ENCODE measurements around the gene SGSH.
A peak's percentile ranks its signal among the peaks of the same experiment; 100 is the strongest.

The SGSH gene

DNA sequence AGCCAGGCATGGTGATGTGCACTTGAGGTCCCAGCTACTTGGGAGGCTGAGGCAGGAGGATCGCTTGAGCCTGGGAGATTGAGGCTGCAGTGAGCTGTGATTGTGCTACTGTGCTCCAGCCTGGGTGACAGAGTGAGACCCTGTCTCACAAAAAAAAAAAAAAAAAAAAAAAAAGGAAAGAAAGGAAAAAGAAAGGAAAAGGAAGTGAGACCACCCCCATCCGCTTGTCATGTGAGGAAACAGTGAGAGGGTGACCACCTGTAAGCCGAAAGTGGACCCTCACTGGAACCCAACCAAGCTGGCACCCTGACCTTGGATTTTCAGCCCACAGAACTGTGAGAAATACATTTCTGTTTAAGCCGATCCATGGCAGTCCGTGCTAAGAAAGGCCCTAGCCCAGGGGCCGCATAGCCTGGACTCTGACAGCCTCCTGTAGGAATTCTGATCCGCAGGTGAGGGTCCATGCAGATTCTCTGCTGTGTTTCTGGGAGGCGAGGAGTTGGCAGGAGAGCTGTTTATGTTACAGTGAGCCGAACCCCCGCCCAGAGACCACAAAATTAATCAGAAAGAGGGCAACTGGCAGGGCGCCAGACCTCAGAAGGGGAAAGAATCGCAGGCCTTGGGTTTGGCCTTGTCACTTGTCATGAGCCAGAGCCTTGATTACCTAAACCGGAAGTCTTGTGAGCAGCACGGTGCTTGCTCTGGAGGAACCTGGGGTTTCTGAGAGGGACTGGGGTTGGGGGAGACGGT, 945 bp downstream of the SGSH start (continued):
- TF ChIP-seq SCRT1 (tag by site-specific recombination; IDR thresholded peaks at IDR 0.05; ENCODE audit: borderline replicate concordance) (peak; percentile 77; the same call in 1 of the 2 replicates), ZNF302 (tag by site-specific recombination; IDR thresholded peaks at IDR 0.05; ENCODE audit: low read depth) (no peak)

DNA sequence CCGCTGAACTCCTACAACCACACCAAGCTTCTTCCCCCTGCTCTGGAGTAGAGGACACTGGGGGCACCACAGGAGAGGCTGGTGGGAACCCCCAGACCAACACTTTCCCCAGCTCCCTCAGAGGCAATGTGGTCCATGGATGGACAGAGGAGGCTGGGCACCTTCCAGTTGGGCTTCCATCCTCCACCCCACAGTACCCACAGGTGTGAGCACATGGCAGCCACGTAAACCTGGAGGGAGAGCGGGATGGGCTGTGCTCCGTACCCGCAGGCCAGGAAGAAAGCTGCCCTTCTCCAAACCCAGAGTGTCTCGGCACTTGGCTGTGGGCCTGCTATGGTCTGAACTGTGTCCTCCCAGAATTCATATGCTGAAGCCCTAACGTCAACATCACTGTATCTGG, 1.7 kb downstream of the SGSH start:
- ChIA-PET CTCF (interaction anchor here (0.6 to 1.2 kb wide), 4 partner anchors 136 to 1308 kb away, joined by 3 to 5 read pairs (median 4); no protein-coding TSS in a partner anchor), POLR2A (interaction anchor here (0.5 to 2.4 kb wide), 4 partner anchors 19 to 73 kb away, joined by 3 to 11 read pairs (median 5); partner anchors contain the start of gene RNF213)
- TF ChIP-seq ZNF335 (tag by site-specific recombination; conservative IDR thresholded peaks at IDR 0.05) (no peak), ZNF132 (tag by site-specific recombination; IDR thresholded peaks at IDR 0.05; ENCODE audit: borderline replicate concordance) (no peak), PRDM1 (tag by site-specific recombination; IDR thresholded peaks at IDR 0.05) (no peak), HOXC10 (CRISPR knock-in tag; IDR thresholded peaks at IDR 0.05) (no peak), ZNF544 (tag by site-specific recombination; IDR thresholded peaks at IDR 0.05) (no peak), ZNF394 (tag by site-specific recombination; IDR thresholded peaks at IDR 0.05; ENCODE audit: borderline replicate concordance) (no peak), ZFP37 (tag by site-specific recombination; IDR thresholded peaks at IDR 0.05) (no peak)
- TF ChIP-seq, protein P1, sequence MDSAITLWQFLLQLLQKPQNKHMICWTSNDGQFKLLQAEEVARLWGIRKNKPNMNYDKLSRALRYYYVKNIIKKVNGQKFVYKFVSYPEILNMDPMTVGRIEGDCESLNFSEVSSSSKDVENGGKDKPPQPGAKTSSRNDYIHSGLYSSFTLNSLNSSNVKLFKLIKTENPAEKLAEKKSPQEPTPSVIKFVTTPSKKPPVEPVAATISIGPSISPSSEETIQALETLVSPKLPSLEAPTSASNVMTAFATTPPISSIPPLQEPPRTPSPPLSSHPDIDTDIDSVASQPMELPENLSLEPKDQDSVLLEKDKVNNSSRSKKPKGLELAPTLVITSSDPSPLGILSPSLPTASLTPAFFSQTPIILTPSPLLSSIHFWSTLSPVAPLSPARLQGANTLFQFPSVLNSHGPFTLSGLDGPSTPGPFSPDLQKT (IDR thresholded peaks at IDR 0.05; ENCODE audit: borderline replicate concordance, low read depth, low read length): no peak
- TF ChIP-seq, protein P2, sequence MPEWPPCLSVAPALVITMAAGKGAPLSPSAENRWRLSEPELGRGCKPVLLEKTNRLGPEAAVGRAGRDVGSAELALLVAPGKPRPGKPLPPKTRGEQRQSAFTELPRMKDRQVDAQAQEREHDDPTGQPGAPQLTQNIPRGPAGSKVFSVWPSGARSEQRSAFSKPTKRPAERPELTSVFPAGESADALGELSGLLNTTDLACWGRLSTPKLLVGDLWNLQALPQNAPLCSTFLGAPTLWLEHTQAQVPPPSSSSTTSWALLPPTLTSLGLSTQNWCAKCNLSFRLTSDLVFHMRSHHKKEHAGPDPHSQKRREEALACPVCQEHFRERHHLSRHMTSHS (tag by site-specific recombination; IDR thresholded peaks at IDR 0.05): no peak
- peaks cover 8% of the 10 kb centered on the region; the same call in 1 of the 2 replicates for H3K4me1 ChIP-seq (ENCODE audit: control insufficient read depth, insufficient read depth, low read length)
- H3K36me3 ChIP-seq (ENCODE audit: control insufficient read depth in 2 of 2, insufficient read depth in 1 of 2, low read length in 2 of 2): peaks cover 14 to 62% of the 10 kb centered on the region in 2 experiments
- no peaks in the 10 kb centered on the region for H3K9me3 ChIP-seq (ENCODE audit: control insufficient read depth, insufficient read depth, low read depth, low read length)
- no peak overlapping the region for H3K27ac ChIP-seq (ENCODE audit: extremely low read depth, low read depth, low read length)
- no peak overlapping the region for H3K4me3 ChIP-seq (ENCODE audit: low read depth, low read length)

DNA sequence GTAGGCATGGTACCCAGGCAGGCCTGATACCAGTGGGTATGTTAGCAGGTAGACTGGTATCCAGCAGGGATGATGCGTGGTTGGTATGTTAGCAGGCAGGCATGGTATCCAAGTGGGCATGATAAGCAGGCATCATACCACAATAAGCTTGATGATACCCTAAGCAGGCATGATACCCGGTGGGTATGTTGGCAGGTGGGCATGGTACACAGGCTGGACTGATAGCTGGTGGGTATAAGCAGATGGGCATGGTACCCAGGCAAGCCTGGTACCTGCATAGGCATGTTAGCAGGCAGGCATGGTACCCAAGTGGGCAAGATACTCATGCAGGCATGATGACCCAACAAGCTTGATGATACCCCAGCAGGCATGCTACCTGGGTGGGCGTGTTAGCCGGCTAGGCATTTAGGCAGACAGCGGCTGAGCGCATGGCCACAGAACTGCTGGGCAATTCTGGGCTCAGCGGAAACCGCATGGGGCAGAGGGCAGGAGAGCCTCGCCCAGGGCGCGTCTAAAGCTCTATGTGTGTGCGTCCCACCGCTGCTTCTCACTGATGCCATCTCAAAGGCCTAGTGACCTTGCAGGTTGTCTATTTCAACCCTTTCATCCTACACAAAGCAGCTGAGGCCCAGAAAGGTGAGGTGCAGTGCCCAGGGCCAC, 2.3 kb downstream of the SGSH start:
- Histone ChIP-seq H3K4me3 (ENCODE audit: low read depth, low read length) (no peak overlapping the region), H3K9me3 (ENCODE audit: control insufficient read depth, insufficient read depth, low read depth, low read length) (no peaks in the 10 kb centered on the region), H3K36me3 (ENCODE audit: control insufficient read depth in 2 of 2, insufficient read depth in 1 of 2, low read length in 2 of 2) (peaks cover 14 to 62% of the 10 kb centered on the region in 2 experiments), H3K4me1 (ENCODE audit: control insufficient read depth, insufficient read depth, low read length) (peaks cover 8% of the 10 kb centered on the region; the same call in 1 of the 2 replicates), H3K27ac (ENCODE audit: extremely low read depth, low read depth, low read length) (no peak overlapping the region)
- TF ChIP-seq, protein P3, sequence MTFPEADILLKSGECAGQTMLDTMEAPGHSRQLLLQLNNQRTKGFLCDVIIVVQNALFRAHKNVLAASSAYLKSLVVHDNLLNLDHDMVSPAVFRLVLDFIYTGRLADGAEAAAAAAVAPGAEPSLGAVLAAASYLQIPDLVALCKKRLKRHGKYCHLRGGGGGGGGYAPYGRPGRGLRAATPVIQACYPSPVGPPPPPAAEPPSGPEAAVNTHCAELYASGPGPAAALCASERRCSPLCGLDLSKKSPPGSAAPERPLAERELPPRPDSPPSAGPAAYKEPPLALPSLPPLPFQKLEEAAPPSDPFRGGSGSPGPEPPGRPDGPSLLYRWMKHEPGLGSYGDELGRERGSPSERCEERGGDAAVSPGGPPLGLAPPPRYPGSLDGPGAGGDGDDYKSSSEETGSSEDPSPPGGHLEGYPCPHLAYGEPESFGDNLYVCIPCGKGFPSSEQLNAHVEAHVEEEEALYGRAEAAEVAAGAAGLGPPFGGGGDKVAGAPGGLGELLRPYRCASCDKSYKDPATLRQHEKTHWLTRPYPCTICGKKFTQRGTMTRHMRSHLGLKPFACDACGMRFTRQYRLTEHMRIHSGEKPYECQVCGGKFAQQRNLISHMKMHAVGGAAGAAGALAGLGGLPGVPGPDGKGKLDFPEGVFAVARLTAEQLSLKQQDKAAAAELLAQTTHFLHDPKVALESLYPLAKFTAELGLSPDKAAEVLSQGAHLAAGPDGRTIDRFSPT (tag by site-specific recombination; IDR thresholded peaks at IDR 0.05): peak; percentile 85
- no peak for TF ChIP-seq ZNF473 (tag by site-specific recombination; IDR thresholded peaks at IDR 0.05)
- POLR2A ChIA-PET: interaction anchor here (0.5 to 0.9 kb wide), 2 partner anchors 18 to 43 kb away, joined by 3 to 6 read pairs; partner anchors contain the start of gene RNF213
- CTCF ChIA-PET: interaction anchor here (0.6 to 1.2 kb wide), 5 partner anchors 11 to 1308 kb away, joined by 3 to 5 read pairs (median 4); no protein-coding TSS in a partner anchor

Data from HEK293 (cell line).